ENCODE results near the gene LIG1. TPM values are rescaled to one million over a fixed set of nuclear protein-coding genes. Genes with fewer than 3 reads are reported as not detected.
A peak's percentile ranks its signal among the peaks of the same experiment; 100 is the strongest.

Gene LIG1
- total and polyA plus RNA-seq, 9 of the 15 experiments (the other 6 are each of a cell fraction or from before 2014, with no cell fraction given) = 9.6 to 114 (median 71.1) TPM

DNA sequence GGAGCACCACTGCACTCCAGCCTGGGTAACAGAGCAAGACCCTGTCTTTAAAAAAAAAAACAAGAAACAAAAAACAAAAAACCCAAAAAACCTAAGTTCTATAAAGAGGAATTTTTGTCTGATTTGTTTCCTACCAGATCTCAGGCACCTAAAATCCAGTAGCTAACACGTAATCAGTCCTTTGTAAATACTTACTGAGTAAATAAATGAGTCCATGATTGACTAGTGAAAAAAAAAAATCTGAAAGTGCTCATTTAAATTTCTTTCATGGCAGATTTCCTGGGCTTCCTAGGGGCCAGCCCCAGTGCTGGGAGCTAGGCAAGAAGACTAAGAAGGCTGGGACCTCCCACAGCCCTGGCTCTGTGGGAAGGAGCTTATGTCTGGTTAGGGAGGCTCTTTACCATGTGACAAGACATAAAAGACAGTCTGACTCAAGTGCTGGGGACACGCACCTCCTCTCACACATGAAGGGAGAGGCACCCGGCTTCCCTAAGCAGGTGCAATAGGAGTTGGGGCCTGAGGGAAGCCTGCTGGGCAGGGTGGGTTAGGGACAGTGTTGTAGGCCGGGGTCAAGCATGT lies 22.5 kb downstream of the LIG1 start:
- BruUV-seq (replicated peaks) = no TSS peak
- CTCF ChIA-PET (ENCODE audit: low intra/inter-chr PET ratio) = no interaction called here
- H3K9ac ChIP-seq (ENCODE audit: insufficient read depth in 1 of 2, low read depth in 2 of 2, low read length in 2 of 2) = peak overlapping the region in 1 of 2 experiments; percentile 17; a peak in 1 of 4 replicates
- intact Hi-C loops (cut with micrococcal nuclease) = no loop called here
- DNase-seq (ENCODE audit: extremely low read depth in 1 of 4, low spot score in 3 of 4) (no peak), FAIRE-seq (no peak), ATAC-seq (no peak)
- H4K20me1 ChIP-seq (replicated peaks; ENCODE audit: control insufficient read depth, insufficient read depth, low read length) = no peaks in the 10 kb centered on the region
- no peaks in the 10 kb centered on the region for H3K4me1 ChIP-seq (replicated peaks in 1 of 2; ENCODE audit: control insufficient read depth in 2 of 2, insufficient read depth in 2 of 2, low read length in 2 of 2)
- H3K27me3 ChIP-seq (ENCODE audit: control insufficient read depth in 2 of 2, insufficient read depth in 2 of 2, low read length in 2 of 2) = no peaks in the 10 kb centered on the region
- H3K4me3 ChIP-seq = no peak overlapping the region
- no peak overlapping the region for H3K27ac ChIP-seq (ENCODE audit: extremely low read depth, low read depth, low read length)
- 95% methylated on average over 4 of the region's 4 CpGs for WGBS (ENCODE audit: insufficient coverage, low coverage, missing lambda C conversion rate)
- no peak overlapping the region for H2AFZ ChIP-seq (ENCODE audit: low read depth, low read length)
- in situ Hi-C loops (cut with MboI) = no loop called here
- POLR2A ChIA-PET = interaction anchor here (0.6 kb wide), 1 partner anchor 10 kb away, joined by 3 read pairs; no protein-coding TSS in a partner anchor
- H3K36me3 ChIP-seq (ENCODE audit: control insufficient read depth, insufficient read depth, low read length) = peaks cover 96% of the 10 kb centered on the region; the same call in 2 of the 3 replicates
- no peaks in the 10 kb centered on the region for H3K9me3 ChIP-seq (replicated peaks; ENCODE audit: control insufficient read depth, insufficient read depth, low read depth, low read length)
- TF ChIP-seq HCFC1 (IDR thresholded peaks at IDR 0.05; ENCODE audit: low read depth, low read length) = no peak
- TF ChIP-seq MED1 (CRISPR knock-in tag; IDR thresholded peaks at IDR 0.05; ENCODE audit: borderline replicate concordance) = no peak
- no peak for TF ChIP-seq NR4A1 (CRISPR knock-in tag; IDR thresholded peaks at IDR 0.05)
- no peak for TF ChIP-seq NR4A1 (tag; IDR thresholded peaks at IDR 0.05)
- TF ChIP-seq, protein P1, sequence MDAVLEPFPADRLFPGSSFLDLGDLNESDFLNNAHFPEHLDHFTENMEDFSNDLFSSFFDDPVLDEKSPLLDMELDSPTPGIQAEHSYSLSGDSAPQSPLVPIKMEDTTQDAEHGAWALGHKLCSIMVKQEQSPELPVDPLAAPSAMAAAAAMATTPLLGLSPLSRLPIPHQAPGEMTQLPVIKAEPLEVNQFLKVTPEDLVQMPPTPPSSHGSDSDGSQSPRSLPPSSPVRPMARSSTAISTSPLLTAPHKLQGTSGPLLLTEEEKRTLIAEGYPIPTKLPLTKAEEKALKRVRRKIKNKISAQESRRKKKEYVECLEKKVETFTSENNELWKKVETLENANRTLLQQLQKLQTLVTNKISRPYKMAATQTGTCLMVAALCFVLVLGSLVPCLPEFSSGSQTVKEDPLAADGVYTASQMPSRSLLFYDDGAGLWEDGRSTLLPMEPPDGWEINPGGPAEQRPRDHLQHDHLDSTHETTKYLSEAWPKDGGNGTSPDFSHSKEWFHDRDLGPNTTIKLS (IDR thresholded peaks at IDR 0.05; ENCODE audit: borderline replicate concordance, low read depth) = no peak
- TF ChIP-seq, protein P2, sequence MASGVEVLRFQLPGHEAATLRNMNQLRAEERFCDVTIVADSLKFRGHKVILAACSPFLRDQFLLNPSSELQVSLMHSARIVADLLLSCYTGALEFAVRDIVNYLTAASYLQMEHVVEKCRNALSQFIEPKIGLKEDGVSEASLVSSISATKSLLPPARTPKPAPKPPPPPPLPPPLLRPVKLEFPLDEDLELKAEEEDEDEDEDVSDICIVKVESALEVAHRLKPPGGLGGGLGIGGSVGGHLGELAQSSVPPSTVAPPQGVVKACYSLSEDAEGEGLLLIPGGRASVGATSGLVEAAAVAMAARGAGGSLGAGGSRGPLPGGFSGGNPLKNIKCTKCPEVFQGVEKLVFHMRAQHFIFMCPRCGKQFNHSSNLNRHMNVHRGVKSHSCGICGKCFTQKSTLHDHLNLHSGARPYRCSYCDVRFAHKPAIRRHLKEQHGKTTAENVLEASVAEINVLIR (CRISPR knock-in tag; IDR thresholded peaks at IDR 0.05) = no peak
- H3K9me1 ChIP-seq (ENCODE audit: control insufficient read depth, insufficient read depth, low read length) = no peaks in the 10 kb centered on the region
- H3K4me2 ChIP-seq (ENCODE audit: insufficient read depth, low read length) = no peak overlapping the region
- no peaks in the 10 kb centered on the region for H3K79me2 ChIP-seq (ENCODE audit: control insufficient read depth, insufficient read depth, low read length)

Data from K562 (cell line).